Measurements from ENCODE around the gene MAGEB1. TPM values are rescaled to one million over a fixed set of nuclear protein-coding genes. Genes with fewer than 3 reads are reported as not detected.

MAGEB1 gene
- total and polyA plus RNA-seq, 10 donors: not detected

DNA sequence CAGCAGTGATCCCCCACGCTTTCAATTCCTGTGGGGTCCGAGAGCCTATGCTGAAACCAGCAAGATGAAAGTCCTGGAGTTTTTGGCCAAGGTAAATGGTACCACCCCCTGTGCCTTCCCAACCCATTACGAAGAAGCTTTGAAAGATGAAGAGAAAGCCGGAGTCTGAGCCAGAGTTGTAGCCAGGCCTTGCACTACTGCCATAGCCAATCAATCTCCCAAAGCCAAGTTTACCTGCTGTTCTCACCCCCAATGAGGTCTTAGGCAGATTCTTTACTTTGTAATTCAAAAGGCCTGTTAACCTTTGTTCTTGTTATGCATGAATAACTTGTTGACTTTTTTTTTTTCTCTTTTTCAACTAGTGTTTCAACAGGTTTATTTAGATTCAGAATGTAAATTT is 27.6 kb upstream of the MAGEB1 start:
- TF ChIP-seq, protein P1, sequence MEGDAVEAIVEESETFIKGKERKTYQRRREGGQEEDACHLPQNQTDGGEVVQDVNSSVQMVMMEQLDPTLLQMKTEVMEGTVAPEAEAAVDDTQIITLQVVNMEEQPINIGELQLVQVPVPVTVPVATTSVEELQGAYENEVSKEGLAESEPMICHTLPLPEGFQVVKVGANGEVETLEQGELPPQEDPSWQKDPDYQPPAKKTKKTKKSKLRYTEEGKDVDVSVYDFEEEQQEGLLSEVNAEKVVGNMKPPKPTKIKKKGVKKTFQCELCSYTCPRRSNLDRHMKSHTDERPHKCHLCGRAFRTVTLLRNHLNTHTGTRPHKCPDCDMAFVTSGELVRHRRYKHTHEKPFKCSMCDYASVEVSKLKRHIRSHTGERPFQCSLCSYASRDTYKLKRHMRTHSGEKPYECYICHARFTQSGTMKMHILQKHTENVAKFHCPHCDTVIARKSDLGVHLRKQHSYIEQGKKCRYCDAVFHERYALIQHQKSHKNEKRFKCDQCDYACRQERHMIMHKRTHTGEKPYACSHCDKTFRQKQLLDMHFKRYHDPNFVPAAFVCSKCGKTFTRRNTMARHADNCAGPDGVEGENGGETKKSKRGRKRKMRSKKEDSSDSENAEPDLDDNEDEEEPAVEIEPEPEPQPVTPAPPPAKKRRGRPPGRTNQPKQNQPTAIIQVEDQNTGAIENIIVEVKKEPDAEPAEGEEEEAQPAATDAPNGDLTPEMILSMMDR (IDR thresholded peaks at IDR 0.05 in 8 of 11, conservative IDR thresholded peaks at IDR 0.05 in 3 of 11): no peak
- TF ChIP-seq POLR2A (IDR thresholded peaks at IDR 0.05) (no peak), POLR2AphosphoS5 (IDR thresholded peaks at IDR 0.05) (no peak)
- H3K36me3 ChIP-seq: no peaks in the 10 kb centered on the region
- intact Hi-C loops (cut with DNase I; ENCODE audit: low total_unique reads): no loop called here
- DNase-seq: no peak
- WGBS, 5 donors: 75 to 95% (median 93%) methylated on average over 4 of the region's 4 CpGs
- no peaks in the 10 kb centered on the region for H3K9me3 ChIP-seq
- H3K27me3 ChIP-seq (replicated peaks in 1 of 7): no peaks in the 10 kb centered on the region
- H3K27ac ChIP-seq: no peak overlapping the region
- H3K4me1 ChIP-seq: no peaks in the 10 kb centered on the region
- H3K4me3 ChIP-seq: no peak overlapping the region

DNA sequence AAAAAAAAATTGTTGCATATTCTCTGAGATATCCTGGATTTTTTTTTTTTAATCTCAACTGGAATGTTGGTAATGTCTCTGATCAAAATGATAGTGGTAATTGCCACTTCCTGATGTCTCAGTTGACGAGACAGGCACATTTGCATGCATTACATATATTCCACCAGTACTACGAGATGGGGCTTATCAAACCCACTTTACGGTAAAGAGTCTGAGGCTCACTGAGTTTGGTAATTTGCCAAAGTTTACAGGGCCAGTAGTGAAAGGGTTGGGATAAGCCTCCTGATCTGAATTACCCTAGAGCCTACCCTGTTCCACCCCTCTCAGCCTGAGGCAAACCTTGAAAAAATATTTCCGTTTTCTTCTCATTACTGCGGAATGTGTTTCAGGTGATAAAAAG is 26.3 kb upstream of the MAGEB1 start:
- Histone ChIP-seq H3K9me3 (no peaks in the 10 kb centered on the region), H3K27ac (no peak overlapping the region), H3K27me3 (replicated peaks in 1 of 7) (no peaks in the 10 kb centered on the region), H3K4me3 (no peak overlapping the region), H3K4me1 (no peaks in the 10 kb centered on the region), H3K36me3 (no peaks in the 10 kb centered on the region)
- DNase-seq: no peak
- 62 to 93% (median 77%) methylated on average over 5 of the region's 5 CpGs for WGBS, 5 donors
- intact Hi-C loops (cut with DNase I; ENCODE audit: low total_unique reads): no loop called here
- TF ChIP-seq POLR2AphosphoS5 (IDR thresholded peaks at IDR 0.05): no peak
- TF ChIP-seq, protein P1 (IDR thresholded peaks at IDR 0.05 in 8 of 11, conservative IDR thresholded peaks at IDR 0.05 in 3 of 11): no peak
- no peak for TF ChIP-seq POLR2A (IDR thresholded peaks at IDR 0.05)

DNA sequence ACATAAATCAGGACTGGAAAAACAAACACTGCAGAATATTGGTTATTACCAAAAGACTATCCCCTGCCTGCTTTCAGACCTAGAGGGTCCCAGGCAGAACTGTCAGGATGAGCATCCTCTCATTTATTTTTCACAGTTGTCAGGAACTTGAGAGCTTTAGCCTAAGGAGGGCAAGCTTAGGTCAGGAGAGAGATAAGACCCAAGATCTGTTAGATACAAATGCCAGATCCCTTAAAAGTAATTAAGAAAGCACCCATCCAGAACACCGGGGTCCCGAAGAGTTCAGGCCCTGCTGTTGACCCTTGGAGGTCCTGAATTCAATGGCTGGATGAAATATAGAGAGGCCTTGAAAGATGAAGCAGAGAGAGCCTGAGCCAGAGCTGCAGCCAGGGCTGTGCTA is 22.4 kb upstream of the MAGEB1 start:
- intact Hi-C loops (cut with DNase I; ENCODE audit: low total_unique reads): no loop called here
- WGBS, 5 donors: 51 to 81% (median 69%) methylated on average over 2 of the region's 2 CpGs

GRCh38 chrX:30228526-30228925 is 18.4 kb upstream of the MAGEB1 start:
- no peak for DNase-seq
- no peak overlapping the region for H3K4me3 ChIP-seq
- no peak overlapping the region for H3K27ac ChIP-seq
- no peaks in the 10 kb centered on the region for H3K9me3 ChIP-seq
- intact Hi-C loops (cut with DNase I; ENCODE audit: low total_unique reads): no loop called here
- TF ChIP-seq POLR2A (IDR thresholded peaks at IDR 0.05) (no peak), POLR2AphosphoS5 (IDR thresholded peaks at IDR 0.05) (no peak)
- TF ChIP-seq, protein P1 (IDR thresholded peaks at IDR 0.05 in 8 of 11, conservative IDR thresholded peaks at IDR 0.05 in 3 of 11): no peak
- H3K4me1 ChIP-seq: no peaks in the 10 kb centered on the region
- no peaks in the 10 kb centered on the region for H3K36me3 ChIP-seq
- WGBS, 5 donors: 50 to 80% (median 72%) methylated on average over 1 of the region's 1 CpG
- no peaks in the 10 kb centered on the region for H3K27me3 ChIP-seq (replicated peaks in 1 of 7)

More for the DNA sequence above, 22.4 kb upstream of the MAGEB1 start:
- H3K9me3 ChIP-seq: no peaks in the 10 kb centered on the region
- H3K4me1 ChIP-seq: no peaks in the 10 kb centered on the region
- no peak overlapping the region for H3K4me3 ChIP-seq
- no peaks in the 10 kb centered on the region for H3K36me3 ChIP-seq
- TF ChIP-seq POLR2AphosphoS5 (IDR thresholded peaks at IDR 0.05): no peak
- TF ChIP-seq, protein P1 (IDR thresholded peaks at IDR 0.05 in 8 of 11, conservative IDR thresholded peaks at IDR 0.05 in 3 of 11): no peak
- no peak for DNase-seq
- H3K27me3 ChIP-seq (replicated peaks in 1 of 7): no peaks in the 10 kb centered on the region
- H3K27ac ChIP-seq: no peak overlapping the region

Measured in spleen (tissue), 11 donors.